Measurements from ENCODE around the gene DDX39B. TPM values are rescaled to one million over a fixed set of nuclear protein-coding genes. Genes with fewer than 3 reads are reported as not detected.

Gene DDX39B
- total RNA-seq, 2 donors from 2014 or later: 558 to 568 TPM

- Mint-ChIP-seq H3K27me3 (no peaks in the 10 kb centered on the region), H3K4me3 (peak overlapping the region; percentile 100), H3K9me3 (peaks cover 5% of the 10 kb centered on the region), H3K36me3 (ENCODE audit: low read depth) (peaks cover 83% of the 10 kb centered on the region), H3K27ac (peak overlapping the region; percentile 99), H3K4me1 (peaks cover 22% of the 10 kb centered on the region)
- peak; percentile 49 for ATAC-seq (replicated peaks)
Measured at GRCh38 chr6:31579546-31580437, 38.0 kb upstream of the DDX39B start.

DNA sequence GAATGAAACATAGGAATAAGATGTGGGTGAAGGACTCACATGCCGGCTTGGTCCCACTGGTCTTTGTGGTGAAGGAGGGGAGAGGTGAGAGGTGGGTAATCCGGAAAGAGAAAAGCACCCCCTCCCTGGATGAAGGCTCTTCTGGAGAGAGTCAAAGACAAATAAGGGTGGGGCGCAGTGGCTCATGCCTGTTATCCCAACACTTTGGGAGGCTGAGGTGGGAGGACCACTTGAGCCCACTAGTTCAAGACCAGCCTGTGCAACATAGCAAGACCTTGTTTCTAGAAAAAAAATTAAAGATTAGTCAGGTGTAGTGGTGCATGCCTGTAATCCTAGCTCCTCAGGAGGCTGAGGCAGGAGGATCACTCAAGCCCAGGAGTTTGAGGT is 37.3 kb upstream of the DDX39B start:
- Mint-ChIP-seq H3K4me3 (peak overlapping the region; percentile 100), H3K4me1 (peaks cover 22% of the 10 kb centered on the region), H3K9me3 (peaks cover 5% of the 10 kb centered on the region), H3K27me3 (no peaks in the 10 kb centered on the region), H3K27ac (peak overlapping the region; percentile 99), H3K36me3 (ENCODE audit: low read depth) (peaks cover 89% of the 10 kb centered on the region)
- no peak for ATAC-seq (replicated peaks)

DNA sequence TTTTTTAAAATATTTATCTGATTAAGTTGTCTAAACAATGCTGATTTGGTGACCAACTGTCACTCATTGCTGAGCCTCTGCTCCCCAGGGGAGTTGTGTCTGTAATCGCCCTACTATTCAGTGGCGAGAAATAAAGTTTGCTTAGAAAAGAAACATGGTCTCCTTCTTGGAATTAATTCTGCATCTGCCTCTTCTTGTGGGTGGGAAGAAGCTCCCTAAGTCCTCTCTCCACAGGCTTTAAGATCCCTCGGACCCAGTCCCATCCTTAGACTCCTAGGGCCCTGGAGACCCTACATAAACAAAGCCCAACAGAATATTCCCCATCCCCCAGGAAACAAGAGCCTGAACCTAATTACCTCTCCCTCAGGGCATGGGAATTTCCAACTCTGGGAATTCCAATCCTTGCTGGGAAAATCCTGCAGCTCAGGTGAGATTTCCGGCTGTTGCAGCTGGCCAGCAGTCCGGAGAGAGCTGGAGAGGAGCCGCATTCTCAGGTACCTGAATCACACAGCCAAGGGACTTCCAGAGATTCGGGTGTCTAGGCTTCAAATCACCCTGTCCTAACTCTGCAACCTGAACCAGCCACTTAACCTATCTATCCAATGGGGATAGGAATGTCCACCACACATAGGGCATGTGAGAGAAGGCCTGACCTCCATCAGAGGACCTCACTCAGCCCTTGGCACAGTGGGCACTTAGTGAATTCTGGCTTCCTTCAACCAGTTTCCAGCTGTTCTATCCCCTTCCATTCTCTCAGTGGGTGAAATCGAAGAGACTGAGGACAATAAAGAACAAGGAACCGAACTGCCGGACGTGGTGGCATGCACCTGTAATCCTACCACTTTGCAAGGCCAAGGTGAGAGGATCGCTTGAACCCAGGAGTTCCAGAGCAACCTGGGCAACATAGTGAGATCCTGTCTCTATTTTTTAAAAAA is 36.6 kb upstream of the DDX39B start:
- ATAC-seq (replicated peaks): no peak
- peak overlapping the region; percentile 100 for H3K4me3 Mint-ChIP-seq
- H3K27ac Mint-ChIP-seq: peak overlapping the region; percentile 99
- peaks cover 96% of the 10 kb centered on the region for H3K36me3 Mint-ChIP-seq (ENCODE audit: low read depth)
- H3K4me1 Mint-ChIP-seq: peaks cover 25% of the 10 kb centered on the region
- H3K9me3 Mint-ChIP-seq: peaks cover 5% of the 10 kb centered on the region
- no peaks in the 10 kb centered on the region for H3K27me3 Mint-ChIP-seq

DNA sequence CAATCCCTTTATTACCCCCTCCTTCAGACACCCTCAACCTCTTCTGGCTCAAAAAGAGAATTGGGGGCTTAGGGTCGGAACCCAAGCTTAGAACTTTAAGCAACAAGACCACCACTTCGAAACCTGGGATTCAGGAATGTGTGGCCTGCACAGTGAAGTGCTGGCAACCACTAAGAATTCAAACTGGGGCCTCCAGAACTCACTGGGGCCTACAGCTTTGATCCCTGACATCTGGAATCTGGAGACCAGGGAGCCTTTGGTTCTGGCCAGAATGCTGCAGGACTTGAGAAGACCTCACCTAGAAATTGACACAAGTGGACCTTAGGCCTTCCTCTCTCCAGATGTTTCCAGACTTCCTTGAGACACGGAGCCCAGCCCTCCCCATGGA is 35.8 kb upstream of the DDX39B start:
- peak overlapping the region; percentile 100 for H3K4me3 Mint-ChIP-seq
- peak overlapping the region; percentile 97 for H3K27ac Mint-ChIP-seq
- peaks cover 5% of the 10 kb centered on the region for H3K9me3 Mint-ChIP-seq
- H3K4me1 Mint-ChIP-seq: peaks cover 25% of the 10 kb centered on the region
- H3K27me3 Mint-ChIP-seq: no peaks in the 10 kb centered on the region
- peaks cover 98% of the 10 kb centered on the region for H3K36me3 Mint-ChIP-seq (ENCODE audit: low read depth)
- ATAC-seq (replicated peaks): no peak

DNA sequence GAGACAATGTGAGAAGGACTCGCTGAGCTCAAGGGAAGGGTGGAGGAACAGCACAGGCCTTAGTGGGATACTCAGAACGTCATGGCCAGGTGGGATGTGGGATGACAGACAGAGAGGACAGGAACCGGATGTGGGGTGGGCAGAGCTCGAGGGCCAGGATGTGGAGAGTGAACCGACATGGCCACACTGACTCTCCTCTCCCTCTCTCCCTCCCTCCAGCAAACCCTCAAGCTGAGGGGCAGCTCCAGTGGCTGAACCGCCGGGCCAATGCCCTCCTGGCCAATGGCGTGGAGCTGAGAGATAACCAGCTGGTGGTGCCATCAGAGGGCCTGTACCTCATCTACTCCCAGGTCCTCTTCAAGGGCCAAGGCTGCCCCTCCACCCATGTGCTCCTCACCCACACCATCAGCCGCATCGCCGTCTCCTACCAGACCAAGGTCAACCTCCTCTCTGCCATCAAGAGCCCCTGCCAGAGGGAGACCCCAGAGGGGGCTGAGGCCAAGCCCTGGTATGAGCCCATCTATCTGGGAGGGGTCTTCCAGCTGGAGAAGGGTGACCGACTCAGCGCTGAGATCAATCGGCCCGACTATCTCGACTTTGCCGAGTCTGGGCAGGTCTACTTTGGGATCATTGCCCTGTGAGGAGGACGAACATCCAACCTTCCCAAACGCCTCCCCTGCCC is 35.2 kb upstream of the DDX39B start:
- Mint-ChIP-seq H3K9me3 (peaks cover 5% of the 10 kb centered on the region), H3K4me1 (peaks cover 31% of the 10 kb centered on the region), H3K27me3 (no peaks in the 10 kb centered on the region), H3K36me3 (ENCODE audit: low read depth) (peaks cover 100% of the 10 kb centered on the region), H3K27ac (peak overlapping the region; percentile 97), H3K4me3 (peak overlapping the region; percentile 100)
- ATAC-seq (replicated peaks): peak; percentile 12

- peak overlapping the region; percentile 100 for H3K4me3 Mint-ChIP-seq
- H3K36me3 Mint-ChIP-seq (ENCODE audit: low read depth): peaks cover 95% of the 10 kb centered on the region
- peak overlapping the region; percentile 97 for H3K27ac Mint-ChIP-seq
- no peak for ATAC-seq (replicated peaks)
- H3K9me3 Mint-ChIP-seq: peaks cover 5% of the 10 kb centered on the region
- H3K4me1 Mint-ChIP-seq: peaks cover 37% of the 10 kb centered on the region
- no peaks in the 10 kb centered on the region for H3K27me3 Mint-ChIP-seq
Measured at GRCh38 chr6:31575952-31576685, 34.3 kb upstream of the DDX39B start.

- ATAC-seq (replicated peaks): peak; percentile 29
- Mint-ChIP-seq H3K27me3 (no peaks in the 10 kb centered on the region), H3K36me3 (ENCODE audit: low read depth) (peaks cover 88% of the 10 kb centered on the region), H3K4me1 (peaks cover 42% of the 10 kb centered on the region), H3K9me3 (peaks cover 5% of the 10 kb centered on the region), H3K27ac (peak within 1 kb of the TSS; percentile 97), H3K4me3 (peak within 1 kb of the TSS; percentile 100)
Measured at GRCh38 chr6:31575335-31575901, 33.6 kb upstream of the DDX39B start, which contains the start of gene TNF. TSS of gene TNF (plus strand) at chr6:31575565. CDS start at chr6:31575742, 177 bp downstream.

- Mint-ChIP-seq H3K4me3 (peak overlapping the region; percentile 100), H3K36me3 (ENCODE audit: low read depth) (peaks cover 78% of the 10 kb centered on the region), H3K27me3 (no peaks in the 10 kb centered on the region), H3K27ac (peak overlapping the region; percentile 97), H3K4me1 (peaks cover 45% of the 10 kb centered on the region), H3K9me3 (peaks cover 5% of the 10 kb centered on the region)
- peak; percentile 8 for ATAC-seq (replicated peaks)
Measured at GRCh38 chr6:31574106-31575061, 32.6 kb upstream of the DDX39B start.

DNA sequence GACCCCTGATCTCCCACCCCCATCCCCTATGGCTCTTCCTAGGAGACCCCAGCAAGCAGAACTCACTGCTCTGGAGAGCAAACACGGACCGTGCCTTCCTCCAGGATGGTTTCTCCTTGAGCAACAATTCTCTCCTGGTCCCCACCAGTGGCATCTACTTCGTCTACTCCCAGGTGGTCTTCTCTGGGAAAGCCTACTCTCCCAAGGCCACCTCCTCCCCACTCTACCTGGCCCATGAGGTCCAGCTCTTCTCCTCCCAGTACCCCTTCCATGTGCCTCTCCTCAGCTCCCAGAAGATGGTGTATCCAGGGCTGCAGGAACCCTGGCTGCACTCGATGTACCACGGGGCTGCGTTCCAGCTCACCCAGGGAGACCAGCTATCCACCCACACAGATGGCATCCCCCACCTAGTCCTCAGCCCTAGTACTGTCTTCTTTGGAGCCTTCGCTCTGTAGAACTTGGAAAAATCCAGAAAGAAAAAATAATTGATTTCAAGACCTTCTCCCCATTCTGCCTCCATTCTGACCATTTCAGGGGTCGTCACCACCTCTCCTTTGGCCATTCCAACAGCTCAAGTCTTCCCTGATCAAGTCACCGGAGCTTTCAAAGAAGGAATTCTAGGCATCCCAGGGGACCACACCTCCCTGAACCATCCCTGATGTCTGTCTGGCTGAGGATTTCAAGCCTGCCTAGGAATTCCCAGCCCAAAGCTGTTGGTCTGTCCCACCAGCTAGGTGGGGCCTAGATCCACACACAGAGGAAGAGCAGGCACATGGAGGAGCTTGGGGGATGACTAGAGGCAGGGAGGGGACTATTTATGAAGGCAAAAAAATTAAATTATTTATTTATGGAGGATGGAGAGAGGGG is 31.7 kb upstream of the DDX39B start:
- Mint-ChIP-seq H3K36me3 (ENCODE audit: low read depth) (peaks cover 69% of the 10 kb centered on the region), H3K9me3 (peaks cover 5% of the 10 kb centered on the region), H3K27ac (peak overlapping the region; percentile 97), H3K4me1 (peaks cover 45% of the 10 kb centered on the region), H3K27me3 (no peaks in the 10 kb centered on the region), H3K4me3 (peak overlapping the region; percentile 100)
- ATAC-seq (replicated peaks): no peak

GRCh38 chr6:31572041-31572911 is 30.5 kb upstream of the DDX39B start, which contains the start of gene LTA:
TSS of gene LTA (plus strand) at chr6:31572289. CDS start at chr6:31572743, 454 bp downstream.
- no peaks in the 10 kb centered on the region for H3K27me3 Mint-ChIP-seq
- peak; percentile 59 for ATAC-seq (replicated peaks)
- H3K9me3 Mint-ChIP-seq: peaks cover 5% of the 10 kb centered on the region
- H3K4me3 Mint-ChIP-seq: peak within 1 kb of the TSS; percentile 100
- H3K27ac Mint-ChIP-seq: peak within 1 kb of the TSS; percentile 97
- H3K36me3 Mint-ChIP-seq (ENCODE audit: low read depth): peaks cover 69% of the 10 kb centered on the region
- H3K4me1 Mint-ChIP-seq: peaks cover 52% of the 10 kb centered on the region
